ENCODE results near the gene PPP4R2. TPM values are rescaled to one million over a fixed set of nuclear protein-coding genes. Genes with fewer than 3 reads are reported as not detected.
A peak's percentile ranks its signal among the peaks of the same experiment; 100 is the strongest.

Gene PPP4R2
- total RNA-seq, 1 donor from 2014 or later = 24.3 TPM

DNA sequence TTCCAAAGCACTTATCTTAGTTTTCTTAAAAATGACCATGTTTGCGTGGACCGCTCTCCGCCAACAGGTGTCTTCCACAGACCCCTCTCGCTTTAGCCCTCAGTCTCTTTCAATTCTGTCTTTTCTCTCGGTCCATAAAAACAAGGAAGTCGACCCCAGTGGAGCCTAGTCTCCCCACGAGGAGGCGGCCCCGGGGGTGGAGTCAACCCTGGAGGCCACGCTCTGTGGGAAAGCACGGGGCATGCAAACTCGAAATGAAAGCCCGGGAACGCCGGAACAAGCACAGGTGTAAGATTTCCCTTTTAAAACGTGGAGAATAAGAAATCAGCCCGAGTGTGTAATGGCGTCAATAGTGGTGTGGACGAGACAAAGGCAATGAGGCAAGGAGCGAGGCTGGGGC lies 113.9 kb downstream of the PPP4R2 start:
- H3K27ac ChIP-seq = no peak overlapping the region
- no peaks in the 10 kb centered on the region for H3K9me3 ChIP-seq
- DNase-seq (ENCODE audit: extremely low spot score in 2 of 2) = peak in 1 of 2 donors; percentile 77
- TF ChIP-seq POLR2AphosphoS5 (IDR thresholded peaks at IDR 0.05; ENCODE audit: insufficient read depth in 1 of 2, low read depth in 1 of 2) (no peak), POLR2A (IDR thresholded peaks at IDR 0.05) (no peak)
- TF ChIP-seq, protein P1, sequence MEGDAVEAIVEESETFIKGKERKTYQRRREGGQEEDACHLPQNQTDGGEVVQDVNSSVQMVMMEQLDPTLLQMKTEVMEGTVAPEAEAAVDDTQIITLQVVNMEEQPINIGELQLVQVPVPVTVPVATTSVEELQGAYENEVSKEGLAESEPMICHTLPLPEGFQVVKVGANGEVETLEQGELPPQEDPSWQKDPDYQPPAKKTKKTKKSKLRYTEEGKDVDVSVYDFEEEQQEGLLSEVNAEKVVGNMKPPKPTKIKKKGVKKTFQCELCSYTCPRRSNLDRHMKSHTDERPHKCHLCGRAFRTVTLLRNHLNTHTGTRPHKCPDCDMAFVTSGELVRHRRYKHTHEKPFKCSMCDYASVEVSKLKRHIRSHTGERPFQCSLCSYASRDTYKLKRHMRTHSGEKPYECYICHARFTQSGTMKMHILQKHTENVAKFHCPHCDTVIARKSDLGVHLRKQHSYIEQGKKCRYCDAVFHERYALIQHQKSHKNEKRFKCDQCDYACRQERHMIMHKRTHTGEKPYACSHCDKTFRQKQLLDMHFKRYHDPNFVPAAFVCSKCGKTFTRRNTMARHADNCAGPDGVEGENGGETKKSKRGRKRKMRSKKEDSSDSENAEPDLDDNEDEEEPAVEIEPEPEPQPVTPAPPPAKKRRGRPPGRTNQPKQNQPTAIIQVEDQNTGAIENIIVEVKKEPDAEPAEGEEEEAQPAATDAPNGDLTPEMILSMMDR (IDR thresholded peaks at IDR 0.05) = no peak
- no peak overlapping the region for H3K4me3 ChIP-seq
- H3K36me3 ChIP-seq = no peaks in the 10 kb centered on the region
- no peaks in the 10 kb centered on the region for H3K27me3 ChIP-seq
- intact Hi-C loops (cut with DNase I) = no loop called here
- no peaks in the 10 kb centered on the region for H3K4me1 ChIP-seq

DNA sequence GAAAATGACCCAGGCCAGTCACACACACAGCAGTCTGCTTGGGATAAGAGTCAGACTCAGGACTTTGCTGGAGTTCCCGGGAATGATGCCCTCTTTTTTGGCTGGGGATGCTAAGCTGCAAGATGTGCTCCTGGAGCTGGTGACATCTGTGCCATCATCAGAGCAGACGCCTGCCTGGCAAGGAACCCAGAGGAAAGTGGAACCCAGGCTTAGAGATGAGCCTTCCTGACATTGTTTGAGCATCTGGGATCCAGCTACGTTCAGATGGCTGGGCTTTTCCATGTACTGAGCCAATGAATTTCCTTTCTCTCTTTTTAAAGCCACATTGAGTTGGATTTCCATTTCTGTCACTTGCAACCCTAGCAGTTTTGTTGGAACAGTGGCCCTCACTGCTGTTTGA lies 118.1 kb downstream of the PPP4R2 start:
- intact Hi-C loops (cut with DNase I) = no loop called here
- no peaks in the 10 kb centered on the region for H3K4me1 ChIP-seq
- H3K4me3 ChIP-seq = no peak overlapping the region
- no peaks in the 10 kb centered on the region for H3K27me3 ChIP-seq
- no peaks in the 10 kb centered on the region for H3K9me3 ChIP-seq
- no peak overlapping the region for H3K27ac ChIP-seq
- no peaks in the 10 kb centered on the region for H3K36me3 ChIP-seq
- TF ChIP-seq POLR2A (IDR thresholded peaks at IDR 0.05) (no peak), POLR2AphosphoS5 (IDR thresholded peaks at IDR 0.05; ENCODE audit: insufficient read depth in 1 of 2, low read depth in 1 of 2) (no peak)
- TF ChIP-seq, protein P1 (IDR thresholded peaks at IDR 0.05) = no peak
- DNase-seq (ENCODE audit: extremely low spot score in 2 of 2) = peak in 1 of 2 donors; percentile 72

- intact Hi-C loops (cut with DNase I) = no loop called here
- H3K36me3 ChIP-seq = no peaks in the 10 kb centered on the region
- DNase-seq (ENCODE audit: extremely low spot score in 2 of 2) = no peak
- H3K27ac ChIP-seq = no peak overlapping the region
- no peaks in the 10 kb centered on the region for H3K4me1 ChIP-seq
- no peak for TF ChIP-seq POLR2AphosphoS5 (IDR thresholded peaks at IDR 0.05; ENCODE audit: insufficient read depth in 1 of 2, low read depth in 1 of 2)
- no peak for TF ChIP-seq POLR2A (IDR thresholded peaks at IDR 0.05)
- TF ChIP-seq, protein P1 (IDR thresholded peaks at IDR 0.05) = no peak
- no peaks in the 10 kb centered on the region for H3K9me3 ChIP-seq
- H3K4me3 ChIP-seq = no peak overlapping the region
- H3K27me3 ChIP-seq = no peaks in the 10 kb centered on the region
These were observed 119.2 kb downstream of the PPP4R2 start for GRCh38 chr3:73115806-73116205.

Small RNAs within 50 kb of the gene (small RNA-seq; reads per million reads assigned to genes)
- gene RNU2-64P (not detected), gene RNU6-557P (not detected), gene RNU7-19P (not detected)

Other genes with a start within 250 kb of the PPP4R2 start
- 12.3 TPM for gene SHQ1, start 148.4 kb upstream of the PPP4R2 start, total RNA-seq
- 10.1 TPM for gene GXYLT2, start 108.8 kb upstream of the PPP4R2 start, total RNA-seq
- gene EBLN2, start 64.8 kb downstream of the PPP4R2 start, total RNA-seq = 6.4 TPM